Measurements from ENCODE around the gene KATNB1.
"Not testable (repeated sequence)": the region's sequence is repeated elsewhere in the genome, so short reads cannot be mapped to it uniquely, and the experiment has no call there.

KATNB1 gene

DNA sequence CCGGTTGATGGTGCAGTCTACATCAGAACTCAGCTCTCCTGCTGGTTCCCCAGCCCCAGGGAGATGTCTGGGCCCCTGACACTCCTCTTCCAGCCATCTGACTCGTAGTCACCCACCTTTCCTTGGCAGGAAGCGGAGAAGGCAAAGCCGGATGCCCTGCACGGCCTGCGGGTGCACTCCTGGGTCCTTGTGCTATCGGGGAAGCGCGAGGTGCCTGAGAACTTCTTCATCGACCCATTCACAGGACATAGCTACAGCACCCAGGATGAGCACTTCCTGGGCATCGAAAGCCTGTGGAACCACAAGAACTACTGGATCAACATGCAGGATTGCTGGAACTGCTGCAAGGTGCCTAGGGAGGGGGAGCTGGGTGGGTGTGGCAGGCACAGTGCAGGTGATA lies 28.2 kb upstream of the KATNB1 start:
- no peak overlapping the region for H3K4me3 ChIP-seq (ENCODE audit: low read depth, low read length)
- no peak for DNase-seq (ENCODE audit: low read depth)
- TF ChIP-seq, protein P1, sequence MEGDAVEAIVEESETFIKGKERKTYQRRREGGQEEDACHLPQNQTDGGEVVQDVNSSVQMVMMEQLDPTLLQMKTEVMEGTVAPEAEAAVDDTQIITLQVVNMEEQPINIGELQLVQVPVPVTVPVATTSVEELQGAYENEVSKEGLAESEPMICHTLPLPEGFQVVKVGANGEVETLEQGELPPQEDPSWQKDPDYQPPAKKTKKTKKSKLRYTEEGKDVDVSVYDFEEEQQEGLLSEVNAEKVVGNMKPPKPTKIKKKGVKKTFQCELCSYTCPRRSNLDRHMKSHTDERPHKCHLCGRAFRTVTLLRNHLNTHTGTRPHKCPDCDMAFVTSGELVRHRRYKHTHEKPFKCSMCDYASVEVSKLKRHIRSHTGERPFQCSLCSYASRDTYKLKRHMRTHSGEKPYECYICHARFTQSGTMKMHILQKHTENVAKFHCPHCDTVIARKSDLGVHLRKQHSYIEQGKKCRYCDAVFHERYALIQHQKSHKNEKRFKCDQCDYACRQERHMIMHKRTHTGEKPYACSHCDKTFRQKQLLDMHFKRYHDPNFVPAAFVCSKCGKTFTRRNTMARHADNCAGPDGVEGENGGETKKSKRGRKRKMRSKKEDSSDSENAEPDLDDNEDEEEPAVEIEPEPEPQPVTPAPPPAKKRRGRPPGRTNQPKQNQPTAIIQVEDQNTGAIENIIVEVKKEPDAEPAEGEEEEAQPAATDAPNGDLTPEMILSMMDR (conservative IDR thresholded peaks at IDR 0.05; ENCODE audit: low read depth, low read length) = no peak

DNA sequence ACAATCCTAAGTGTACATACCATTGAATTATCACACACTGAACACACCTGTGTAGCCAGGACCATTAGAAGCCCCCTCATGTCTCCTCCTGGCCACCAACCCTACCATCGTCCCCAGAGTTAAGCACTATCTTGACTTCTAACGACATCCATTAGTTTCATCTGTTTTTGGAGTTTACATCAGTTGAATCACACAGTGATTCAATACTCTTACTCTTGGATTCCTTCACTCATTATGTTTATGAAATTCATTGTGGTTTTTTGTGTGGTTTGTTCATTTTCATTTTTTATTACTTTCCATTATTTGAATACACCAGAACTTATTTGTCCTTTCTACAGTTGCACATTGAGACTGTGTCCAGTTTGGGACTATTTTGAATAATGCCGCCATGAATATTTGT lies 27.4 kb upstream of the KATNB1 start:
- no peak for DNase-seq (ENCODE audit: low read depth)
- no peak overlapping the region for H3K4me3 ChIP-seq (ENCODE audit: low read depth, low read length)
- TF ChIP-seq, protein P1 (conservative IDR thresholded peaks at IDR 0.05; ENCODE audit: low read depth, low read length) = no peak

DNA sequence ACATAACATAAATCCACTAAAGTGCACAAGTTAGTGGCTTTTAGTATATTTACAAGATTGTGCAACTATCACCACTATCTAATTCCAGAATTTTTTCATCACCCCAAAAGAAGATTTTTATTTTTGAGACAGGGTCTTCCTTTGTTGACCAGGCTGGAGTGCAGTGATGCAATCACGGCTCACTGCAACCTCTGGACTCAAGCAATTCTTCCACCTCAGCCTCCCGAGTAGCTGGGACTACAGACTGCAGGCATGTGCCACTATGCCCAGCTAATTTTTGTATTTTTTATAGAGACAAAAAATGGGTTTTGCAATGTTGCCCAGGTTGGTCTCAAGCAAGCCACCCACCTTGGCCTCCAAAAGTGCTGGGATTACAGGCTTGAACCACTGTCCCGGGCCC lies 25.9 kb upstream of the KATNB1 start:
- no peak for DNase-seq (ENCODE audit: low read depth)
- H3K4me3 ChIP-seq (ENCODE audit: low read depth, low read length) = no peak overlapping the region
- TF ChIP-seq, protein P1 (conservative IDR thresholded peaks at IDR 0.05; ENCODE audit: low read depth, low read length) = no peak

DNA sequence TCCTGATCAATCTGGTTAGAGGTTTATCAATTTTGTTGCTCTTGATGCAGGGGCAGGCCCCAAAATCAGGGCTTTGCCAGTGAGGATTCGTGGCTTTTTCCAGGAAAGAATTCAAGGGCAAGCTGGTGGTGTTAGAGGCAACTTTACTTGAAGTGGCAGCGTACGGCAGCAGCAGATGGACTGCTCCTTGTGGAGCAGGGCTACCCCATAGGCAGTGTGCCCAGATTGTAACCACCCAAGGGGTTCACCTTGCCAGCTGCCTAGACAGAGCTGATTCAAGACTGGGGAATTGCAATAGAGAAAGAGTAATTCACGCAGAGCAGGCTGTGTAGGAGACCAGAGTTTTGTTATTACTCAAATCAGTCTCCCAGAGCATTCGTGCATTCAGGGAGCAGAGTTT lies 24.2 kb upstream of the KATNB1 start:
- H3K4me3 ChIP-seq (ENCODE audit: low read depth, low read length) = no peak overlapping the region
- TF ChIP-seq, protein P1 (conservative IDR thresholded peaks at IDR 0.05; ENCODE audit: low read depth, low read length) = no peak
- DNase-seq (ENCODE audit: low read depth) = no peak

DNA sequence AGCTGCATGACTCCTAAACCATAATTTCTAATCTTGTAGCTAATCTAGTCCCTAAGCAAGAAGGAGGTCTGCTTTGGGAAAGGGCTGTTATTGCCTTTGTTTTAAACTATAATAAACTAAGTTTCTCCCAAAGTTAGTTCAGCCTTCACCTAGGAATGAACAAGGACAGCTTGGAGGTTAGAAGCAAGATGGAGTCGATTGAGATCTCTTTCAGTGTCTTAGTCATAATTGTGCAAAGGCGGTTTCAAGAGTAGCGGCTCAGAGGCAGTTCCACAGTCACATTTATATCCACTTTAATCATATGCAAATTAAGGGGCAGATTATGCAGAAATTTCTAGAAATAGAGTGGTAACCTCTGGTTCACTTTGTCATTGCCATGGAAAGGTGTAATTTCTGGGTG lies 23.6 kb upstream of the KATNB1 start:
- TF ChIP-seq, protein P1 (conservative IDR thresholded peaks at IDR 0.05; ENCODE audit: low read depth, low read length) = no peak
- no peak for DNase-seq (ENCODE audit: low read depth)
- no peak overlapping the region for H3K4me3 ChIP-seq (ENCODE audit: low read depth, low read length)

DNA sequence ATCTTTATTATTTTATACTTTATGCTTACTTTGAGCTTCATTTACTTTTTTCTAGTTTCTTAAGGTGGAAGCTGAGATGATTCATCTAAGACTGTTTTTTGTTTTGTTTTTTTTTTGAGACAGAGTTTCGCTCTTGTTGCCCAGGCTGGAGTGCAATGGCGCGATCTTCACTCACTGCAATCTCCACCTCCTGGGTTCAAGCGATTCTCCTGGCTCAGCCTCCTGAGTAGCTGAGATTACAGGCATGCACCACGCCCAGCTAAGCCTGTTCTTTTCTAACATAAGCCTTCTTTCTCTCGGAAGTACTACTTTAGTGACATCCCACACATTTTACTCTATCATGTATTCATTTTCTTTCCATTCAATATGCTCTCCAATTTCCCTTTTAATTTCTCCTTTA lies 23.0 kb upstream of the KATNB1 start:
- H3K4me3 ChIP-seq (ENCODE audit: low read depth, low read length); DNase-seq (ENCODE audit: low read depth): not testable (repeated sequence)

DNA sequence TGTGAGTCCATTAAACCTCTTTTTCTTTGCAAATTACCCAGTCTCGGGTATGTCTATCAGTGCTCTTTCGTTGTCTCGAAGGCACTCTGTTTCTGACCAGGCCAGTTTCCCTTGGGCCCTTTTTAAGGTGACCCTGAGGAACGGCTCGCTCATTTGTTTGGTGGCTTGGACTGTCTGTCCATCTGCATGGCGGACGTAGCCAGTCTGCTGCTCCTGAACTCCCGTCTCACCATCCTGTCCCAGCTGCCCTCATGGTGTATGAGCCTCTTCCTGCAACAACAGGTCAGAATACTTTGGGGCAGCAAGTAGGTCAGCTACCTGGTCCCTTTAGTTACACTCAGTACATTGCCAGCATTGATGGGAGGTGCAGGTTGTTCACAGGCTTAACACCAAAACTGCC lies 22.0 kb upstream of the KATNB1 start:
- H3K4me3 ChIP-seq (ENCODE audit: low read depth, low read length) = no peak overlapping the region
- TF ChIP-seq, protein P1 (conservative IDR thresholded peaks at IDR 0.05; ENCODE audit: low read depth, low read length) = no peak
- no peak for DNase-seq (ENCODE audit: low read depth)

DNA sequence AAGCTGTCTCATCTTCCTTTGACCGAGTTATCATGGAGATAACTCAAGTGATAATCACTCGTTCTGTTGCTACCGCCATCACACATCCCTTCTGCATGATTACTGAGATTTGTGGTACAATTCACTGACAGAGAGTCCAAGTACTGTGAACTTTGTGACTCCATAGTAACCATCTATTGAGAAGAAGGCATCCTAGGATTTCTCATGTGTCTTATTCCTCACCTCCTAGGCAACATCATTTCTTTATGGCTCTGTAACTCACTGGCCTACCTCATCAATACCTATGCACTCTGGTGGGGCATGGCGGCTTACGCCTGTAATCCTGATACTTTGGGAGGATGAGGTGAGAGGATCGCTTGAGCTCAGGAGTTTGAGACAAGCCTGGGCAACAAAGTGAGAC lies 21.5 kb upstream of the KATNB1 start:
- no peak for DNase-seq (ENCODE audit: low read depth)
- no peak overlapping the region for H3K4me3 ChIP-seq (ENCODE audit: low read depth, low read length)
- TF ChIP-seq, protein P1 (conservative IDR thresholded peaks at IDR 0.05; ENCODE audit: low read depth, low read length) = no peak

Data from choroid plexus epithelial cell (primary cell).